SK-N-SH treated with all-trans-retinoic acid at 6 μM for 48 hours (cell line): ENCODE data around the gene FRMPD2.

Experiments used
- TF ChIP-seq, protein P1 (sequence below): fragments of 250-450 bp; sonication (Bioruptor Pico); IDR thresholded peaks from 2 replicates; pipeline ENCODE4 v1.8.0; 2020; ENCODE audit warnings: mild to moderate bottlenecking, moderate library complexity, borderline replicate concordance
- TF ChIP-seq, protein P2 (sequence below): fragments of 250-450 bp; sonication (Bioruptor Pico); IDR thresholded peaks from 2 replicates; pipeline ENCODE4 v1.5.1; 2020; ENCODE audit warnings: low read depth, mild to moderate bottlenecking, moderate library complexity

DNA sequence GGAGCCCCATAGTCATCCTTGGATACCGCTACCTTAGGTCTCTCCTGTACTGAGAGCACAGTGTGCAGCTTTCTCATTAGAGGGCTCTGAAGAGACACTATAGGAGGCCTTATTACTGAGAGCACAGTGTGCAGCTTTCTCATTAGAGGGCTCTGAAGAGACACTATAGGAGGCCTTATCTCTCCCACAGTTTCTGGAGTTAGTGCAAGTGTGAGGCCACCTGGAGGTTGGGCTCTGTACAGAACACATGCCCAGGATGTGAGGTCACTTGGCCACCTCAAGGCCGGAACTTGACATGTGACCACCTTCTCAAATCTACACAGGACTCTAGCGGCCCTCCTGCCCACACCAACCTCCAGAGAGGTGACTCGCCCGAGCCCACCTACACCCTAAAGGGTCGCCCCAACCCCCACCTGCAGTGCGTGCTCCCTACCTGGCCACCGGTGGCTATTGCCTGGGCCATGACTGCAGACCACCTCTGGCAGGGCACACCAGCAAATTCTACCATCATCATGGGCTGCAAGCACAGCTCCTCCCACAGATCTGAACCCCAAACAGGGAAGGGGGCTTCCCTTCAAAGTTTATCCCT, 24.6 kb downstream of the FRMPD2 start:
- TF ChIP-seq, protein P1, sequence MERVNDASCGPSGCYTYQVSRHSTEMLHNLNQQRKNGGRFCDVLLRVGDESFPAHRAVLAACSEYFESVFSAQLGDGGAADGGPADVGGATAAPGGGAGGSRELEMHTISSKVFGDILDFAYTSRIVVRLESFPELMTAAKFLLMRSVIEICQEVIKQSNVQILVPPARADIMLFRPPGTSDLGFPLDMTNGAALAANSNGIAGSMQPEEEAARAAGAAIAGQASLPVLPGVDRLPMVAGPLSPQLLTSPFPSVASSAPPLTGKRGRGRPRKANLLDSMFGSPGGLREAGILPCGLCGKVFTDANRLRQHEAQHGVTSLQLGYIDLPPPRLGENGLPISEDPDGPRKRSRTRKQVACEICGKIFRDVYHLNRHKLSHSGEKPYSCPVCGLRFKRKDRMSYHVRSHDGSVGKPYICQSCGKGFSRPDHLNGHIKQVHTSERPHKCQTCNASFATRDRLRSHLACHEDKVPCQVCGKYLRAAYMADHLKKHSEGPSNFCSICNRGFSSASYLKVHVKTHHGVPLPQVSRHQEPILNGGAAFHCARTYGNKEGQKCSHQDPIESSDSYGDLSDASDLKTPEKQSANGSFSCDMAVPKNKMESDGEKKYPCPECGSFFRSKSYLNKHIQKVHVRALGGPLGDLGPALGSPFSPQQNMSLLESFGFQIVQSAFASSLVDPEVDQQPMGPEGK (CRISPR knock-in tag) = no peak
- TF ChIP-seq, protein P2, sequence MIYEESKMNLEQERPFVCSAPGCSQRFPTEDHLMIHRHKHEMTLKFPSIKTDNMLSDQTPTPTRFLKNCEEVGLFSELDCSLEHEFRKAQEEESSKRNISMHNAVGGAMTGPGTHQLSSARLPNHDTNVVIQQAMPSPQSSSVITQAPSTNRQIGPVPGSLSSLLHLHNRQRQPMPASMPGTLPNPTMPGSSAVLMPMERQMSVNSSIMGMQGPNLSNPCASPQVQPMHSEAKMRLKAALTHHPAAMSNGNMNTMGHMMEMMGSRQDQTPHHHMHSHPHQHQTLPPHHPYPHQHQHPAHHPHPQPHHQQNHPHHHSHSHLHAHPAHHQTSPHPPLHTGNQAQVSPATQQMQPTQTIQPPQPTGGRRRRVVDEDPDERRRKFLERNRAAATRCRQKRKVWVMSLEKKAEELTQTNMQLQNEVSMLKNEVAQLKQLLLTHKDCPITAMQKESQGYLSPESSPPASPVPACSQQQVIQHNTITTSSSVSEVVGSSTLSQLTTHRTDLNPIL (CRISPR knock-in tag) = no peak
